GM15510 (cell line): ENCODE results near the gene KIRREL3.

ENCODE experiments used
- POLR2A ChIP-seq: IDR thresholded peaks from 3 replicates; pipeline ENCODE4 v1.6.1; 2011; ENCODE audit warnings: borderline replicate concordance; ENCODE audit not compliant: insufficient read length; ENCODE audit errors: extremely low read depth

KIRREL3 gene

DNA sequence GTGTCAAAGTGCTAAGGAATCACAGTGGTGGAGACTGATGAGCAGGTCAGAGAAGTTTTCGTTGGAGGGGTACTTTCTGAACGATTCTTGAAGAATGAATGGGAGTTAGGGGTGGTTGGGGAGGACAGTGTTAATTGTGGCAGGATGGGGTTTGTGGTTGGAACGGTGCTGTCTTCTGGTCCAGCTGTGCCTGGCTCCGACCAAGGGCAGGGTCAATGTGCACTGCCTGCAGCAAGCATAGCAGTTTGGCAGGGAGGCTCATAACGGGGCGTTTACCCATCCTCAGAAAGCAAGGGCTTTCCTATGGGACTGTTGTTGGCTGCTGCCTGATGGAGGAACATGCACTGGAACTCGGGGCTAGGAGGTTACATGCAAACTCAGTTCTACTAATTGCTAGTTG, 265.8 kb downstream of the KIRREL3 start:
- no peak for TF ChIP-seq POLR2A

DNA sequence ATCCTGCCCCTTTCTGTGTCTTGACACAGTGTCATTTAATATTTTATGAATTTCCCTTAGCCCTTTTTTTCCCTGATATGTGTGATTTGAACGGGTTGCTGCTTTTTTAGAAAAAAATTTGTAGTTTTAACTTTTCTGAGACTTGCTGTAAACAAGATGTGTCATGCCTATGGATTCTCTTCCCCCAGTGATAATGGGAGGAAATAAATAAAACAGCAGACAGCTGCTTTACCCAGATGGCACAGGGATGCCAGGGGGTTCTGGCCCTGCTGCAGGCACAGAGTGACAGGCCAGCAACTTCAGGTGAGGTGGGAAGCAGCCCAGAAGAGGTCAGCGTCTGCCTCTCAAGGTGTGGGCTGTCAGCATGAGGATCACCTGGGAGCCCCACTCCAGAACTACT, 266.9 kb downstream of the KIRREL3 start:
- TF ChIP-seq POLR2A, result no peak

GRCh38 chr11:126732981-126733380, 267.6 kb downstream of the KIRREL3 start:
- TF ChIP-seq POLR2A, result no peak

DNA sequence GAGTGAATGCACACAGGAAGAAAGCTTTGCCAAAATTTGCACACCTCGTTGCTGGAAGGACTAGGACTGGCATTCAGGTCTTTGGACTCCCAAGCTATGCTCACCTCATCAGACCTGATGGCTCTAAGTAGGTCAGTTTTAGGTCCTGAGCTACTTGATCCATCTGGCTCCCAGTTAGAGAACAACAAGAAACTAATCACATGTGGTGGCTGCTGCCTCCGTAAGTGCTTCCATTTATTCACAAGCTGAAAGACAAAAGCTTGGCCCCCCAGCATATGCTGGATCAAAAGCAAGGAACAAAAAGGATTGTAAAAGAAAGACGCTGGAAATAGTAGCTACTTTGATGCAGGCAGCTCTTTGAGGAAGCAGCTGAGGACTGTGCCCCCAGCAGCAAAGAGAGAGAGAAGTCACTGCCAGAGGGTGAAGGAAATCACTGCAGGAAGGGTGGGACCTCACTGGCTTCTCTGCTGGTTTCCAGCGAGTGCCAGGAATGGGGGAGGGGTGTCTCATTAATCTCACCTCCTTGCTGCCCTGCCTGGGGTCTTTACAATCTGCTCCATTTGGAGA, 268.9 kb downstream of the KIRREL3 start:
- TF ChIP-seq POLR2A, result no peak

GRCh38 chr11:126727381-126727780, 273.2 kb downstream of the KIRREL3 start:
- no peak for TF ChIP-seq POLR2A

DNA sequence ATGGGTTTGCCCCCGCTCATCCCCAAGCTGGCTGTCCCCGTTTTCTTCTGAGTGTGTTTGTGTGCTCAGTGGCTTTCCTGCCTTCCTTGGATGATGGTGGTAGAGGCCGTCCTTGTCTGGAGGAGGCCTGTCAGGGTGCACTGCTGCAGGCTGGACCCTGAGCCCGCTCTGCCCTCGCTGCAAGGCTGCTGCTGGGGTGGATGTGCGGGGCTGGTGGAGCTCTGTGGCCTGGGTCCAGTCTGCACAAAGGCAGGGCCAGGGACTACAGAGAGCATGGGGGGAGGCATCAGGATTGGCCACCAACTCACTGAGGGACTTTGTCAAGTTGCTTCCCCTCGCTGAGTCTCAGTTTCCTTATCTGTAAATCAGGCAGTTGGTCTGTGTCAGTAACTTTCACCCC, 275.0 kb downstream of the KIRREL3 start:
- no peak for TF ChIP-seq POLR2A

- TF ChIP-seq POLR2A, result no peak
Measured at GRCh38 chr11:126725043-126725442, 275.5 kb downstream of the KIRREL3 start.

DNA sequence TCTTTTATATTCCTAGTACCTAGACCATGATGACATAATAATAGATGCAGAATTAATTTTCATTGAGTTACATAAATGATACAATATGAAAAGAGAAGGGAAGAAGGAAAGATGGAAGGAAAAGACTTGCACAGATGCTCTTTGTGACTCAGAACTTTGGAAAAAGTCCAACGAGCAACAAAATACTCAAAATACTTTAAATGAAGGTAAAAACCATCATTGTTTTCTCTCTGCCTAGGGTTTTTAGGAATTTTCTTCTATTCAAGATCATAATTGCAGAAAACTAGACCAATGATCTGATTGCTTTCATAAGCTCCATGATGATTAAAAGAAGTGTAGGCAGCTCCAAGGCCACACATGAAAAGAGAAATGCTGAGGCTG, 276.9 kb downstream of the KIRREL3 start:
- TF ChIP-seq POLR2A, result no peak

DNA sequence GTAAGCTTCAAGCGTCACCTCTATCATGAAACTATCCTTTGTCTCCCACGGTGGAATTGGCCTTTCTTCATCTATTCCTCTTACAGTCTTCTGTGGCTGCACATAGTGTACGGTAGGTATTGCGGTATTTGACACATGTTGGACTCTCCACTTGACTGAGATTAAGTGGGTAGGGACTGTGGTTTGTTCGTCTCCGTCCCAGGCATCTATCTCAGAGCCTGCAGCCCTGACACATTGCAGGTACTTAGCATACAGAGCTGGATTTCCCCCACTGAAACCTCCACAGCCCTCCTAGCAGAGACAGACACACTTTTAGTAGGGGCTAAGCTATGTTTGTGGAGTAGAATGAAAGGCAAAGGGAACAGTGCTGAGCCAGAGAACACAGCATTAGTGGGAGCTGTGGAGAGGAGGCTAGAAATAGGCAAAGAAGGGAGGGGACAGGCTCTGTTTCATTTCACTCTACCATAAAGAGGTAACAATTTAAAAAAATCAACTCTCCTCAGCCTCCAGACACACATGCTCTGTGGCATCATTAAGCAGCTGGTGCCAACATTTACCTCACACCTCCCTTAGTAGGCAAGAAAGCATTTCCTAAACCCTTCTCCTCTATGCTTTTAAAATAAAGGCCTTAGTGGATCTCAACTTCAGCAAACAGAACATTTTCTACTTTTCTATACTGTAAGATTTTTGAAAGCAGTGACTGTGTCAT, 277.5 kb downstream of the KIRREL3 start:
- TF ChIP-seq POLR2A, result no peak

GRCh38 chr11:126722006-126722736, 278.4 kb downstream of the KIRREL3 start:
- TF ChIP-seq POLR2A, result no peak

DNA sequence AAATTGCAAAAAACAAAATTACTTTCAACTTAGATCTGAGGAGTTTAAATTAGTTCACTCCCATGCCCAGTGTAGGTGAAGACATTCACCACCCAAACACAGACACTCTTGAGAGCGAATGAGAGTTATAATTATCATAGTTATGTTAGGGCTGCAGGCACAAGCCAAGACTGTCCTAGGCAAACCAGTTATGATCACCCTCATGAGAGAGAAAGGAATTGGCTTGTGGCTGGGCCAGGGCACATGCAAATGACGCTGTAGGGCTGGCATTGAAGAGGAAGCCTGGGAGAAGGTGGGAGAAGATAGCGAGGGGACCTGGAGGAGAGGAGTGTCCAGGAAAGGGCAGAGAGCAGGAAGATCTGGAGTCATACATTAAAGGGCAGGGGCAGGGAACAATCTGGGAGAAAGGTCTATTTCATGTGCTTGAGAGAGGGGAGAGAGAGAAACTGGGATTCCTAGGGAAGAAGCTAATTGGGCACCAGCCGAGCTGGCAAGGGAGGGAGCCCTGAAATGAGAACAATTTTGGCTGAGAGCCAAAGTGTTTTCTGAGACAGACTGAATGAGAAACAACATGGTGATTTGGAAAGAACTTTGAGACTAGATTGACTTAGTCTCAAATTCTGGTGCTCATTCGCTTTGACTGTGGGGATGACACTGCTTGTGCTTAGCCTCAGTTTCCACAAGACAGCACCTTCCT, 279.9 kb downstream of the KIRREL3 start:
- no peak for TF ChIP-seq POLR2A

GRCh38 chr11:126719740-126720139, 280.8 kb downstream of the KIRREL3 start:
- TF ChIP-seq POLR2A, result no peak

DNA sequence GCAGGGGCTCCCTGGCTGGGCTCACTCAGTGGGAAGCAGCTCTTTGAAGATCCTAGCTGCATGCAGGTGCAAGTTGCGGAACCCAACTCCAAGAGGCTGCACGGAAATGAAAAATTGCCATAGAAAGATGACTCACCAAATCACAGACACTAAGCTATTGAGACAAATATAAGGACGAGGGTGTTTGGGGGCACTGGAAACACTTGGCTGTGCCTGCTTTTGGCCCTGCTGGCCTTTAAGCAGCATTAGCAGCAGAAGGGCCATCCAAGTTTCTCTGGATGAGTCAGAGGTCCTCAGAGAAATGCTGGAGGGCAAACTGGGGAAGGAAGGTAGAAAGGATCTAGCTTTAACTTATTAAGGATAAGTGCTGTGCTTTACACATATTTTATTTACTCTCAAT, 282.3 kb downstream of the KIRREL3 start:
- TF ChIP-seq POLR2A, result no peak

DNA sequence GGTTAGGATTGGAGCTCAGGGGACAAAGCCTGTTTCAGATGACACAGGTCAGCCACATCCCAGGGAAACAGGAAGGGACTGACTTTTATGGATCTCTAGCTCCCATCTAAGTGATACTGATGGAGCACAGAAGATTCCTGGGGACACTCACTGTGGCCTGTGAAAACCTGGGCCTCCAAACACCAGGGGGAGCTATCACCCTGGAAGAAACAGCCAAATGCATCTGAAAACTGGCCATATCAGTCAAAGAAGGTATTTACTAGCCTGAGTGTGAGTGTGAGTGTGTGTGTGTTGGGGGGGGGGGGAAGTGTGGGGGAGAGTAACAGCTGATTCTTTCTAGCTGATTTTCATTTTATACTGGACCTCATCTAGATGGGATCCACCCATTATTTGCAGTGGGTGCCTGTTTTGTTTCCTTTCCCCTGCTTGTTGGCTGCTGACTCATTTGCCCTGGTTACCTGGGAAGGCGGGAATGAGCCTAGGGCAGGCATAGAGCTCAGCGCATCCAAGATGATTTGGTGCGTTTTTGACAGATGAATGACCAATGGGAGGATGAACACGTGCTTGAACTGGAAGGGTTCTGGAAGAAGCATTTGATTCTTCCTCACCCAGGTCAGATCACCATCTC, 284.0 kb downstream of the KIRREL3 start:
- TF ChIP-seq POLR2A, result no peak

DNA sequence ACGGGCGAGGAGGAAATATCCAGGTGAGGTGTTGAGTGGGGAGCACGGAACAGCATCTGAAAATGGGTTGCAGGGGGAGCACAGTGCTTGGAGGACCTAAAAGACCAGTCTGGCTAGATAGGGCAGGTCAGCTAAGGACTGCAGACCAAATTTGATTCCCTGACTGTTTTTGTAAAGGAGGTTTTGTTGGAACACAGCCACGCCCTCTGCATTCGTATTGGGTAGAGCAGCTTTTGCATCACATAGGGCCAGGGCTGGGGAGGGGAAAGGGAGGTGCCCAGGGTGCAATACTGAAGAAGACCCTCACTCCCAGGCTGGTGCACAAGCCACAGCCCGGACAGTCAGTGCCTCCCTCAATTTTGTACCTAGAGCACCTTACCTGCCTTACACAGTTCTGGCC, 286.8 kb downstream of the KIRREL3 start:
- no peak for TF ChIP-seq POLR2A
